IPS DF 6.9 (cell line): ENCODE data around the gene TSPAN5.

Experiments used
- DNase-seq: peaks from one replicate; pipeline ENCODE4 v3.0.0-alpha.2; 2013; ENCODE audit warnings: low read depth, low spot score
- H3K27ac ChIP-seq: one replicate; pipeline ENCODE4 v1.5.1; 2013; ENCODE audit warnings: low read length, control low read depth
- H3K27me3 ChIP-seq: 2 replicates; pipeline ENCODE4 v1.6.1; 2013; ENCODE audit warnings: mild to moderate bottlenecking, low read length; ENCODE audit not compliant: control insufficient read depth, insufficient read depth
- H3K36me3 ChIP-seq: 2 replicates; pipeline ENCODE4 v1.6.1; 2013; ENCODE audit warnings: low read length; ENCODE audit not compliant: control insufficient read depth, insufficient read depth
- H3K4me1 ChIP-seq: 2 replicates; pipeline ENCODE4 v1.6.1; 2013; ENCODE audit warnings: low read length; ENCODE audit not compliant: control insufficient read depth, insufficient read depth
- H3K4me3 ChIP-seq: 2 replicates; pipeline ENCODE4 v1.5.1; 2013; ENCODE audit warnings: mild to moderate bottlenecking, low read length
- H3K9me3 ChIP-seq: 2 replicates; pipeline ENCODE4 v1.6.1; 2013; ENCODE audit warnings: low read length, inconsistent platforms; ENCODE audit not compliant: control insufficient read depth, insufficient read depth
- WGBS: extraction: QIAGEN DNeasy Blood & Tissue Kit; methylation state at CpG from one replicate; pipeline ENCODE4 v1.1.7; 2013; ENCODE audit warnings: mixed read lengths, missing lambda C conversion rate; ENCODE audit not compliant: insufficient read length, insufficient coverage; 5-methylcytosine and 5-hydroxymethylcytosine counted together

Gene TSPAN5

DNA sequence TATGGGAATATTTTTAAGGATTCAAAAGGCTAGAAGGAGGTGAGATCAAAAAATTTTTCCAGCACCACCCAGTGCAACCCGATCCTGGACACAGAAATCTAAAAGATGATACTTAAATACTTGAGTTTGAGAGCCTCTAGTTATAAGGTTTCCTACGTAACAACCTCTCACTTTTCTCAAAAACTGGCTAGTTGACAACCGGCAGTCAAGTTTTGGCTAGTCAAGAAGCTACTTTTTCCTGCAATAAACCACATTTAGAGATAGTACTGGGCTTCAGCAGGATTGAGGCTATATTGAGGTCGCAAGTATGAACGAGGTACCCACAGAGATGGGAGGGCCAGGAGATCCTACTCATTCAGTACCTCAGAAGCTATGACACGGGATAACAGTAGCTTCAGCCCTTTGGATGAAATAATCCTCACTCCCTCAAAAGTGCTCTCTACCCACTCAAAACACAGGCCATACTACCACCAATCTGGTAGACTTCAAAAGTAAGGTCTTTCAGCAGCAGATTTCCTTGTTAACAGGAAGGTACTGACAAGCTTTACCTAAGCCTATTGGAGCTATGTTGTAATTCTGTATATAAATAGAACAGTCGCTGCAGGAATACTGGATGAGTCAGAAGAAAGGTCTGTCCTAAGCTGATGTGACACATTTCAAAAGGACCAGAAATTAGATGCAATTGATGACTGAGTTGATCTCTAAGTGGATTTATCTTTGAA, 1.5 kb upstream of the TSPAN5 start:
- Histone ChIP-seq H3K27ac (no peak overlapping the region), H3K36me3 (no peaks in the 10 kb centered on the region), H3K9me3 (no peaks in the 10 kb centered on the region), H3K4me1 (peaks cover 4% of the 10 kb centered on the region; the same call in 1 of the 2 replicates), H3K4me3 (no peak overlapping the region), H3K27me3 (0 out of 2 replicates have a peak, but pooled peaks cover 2% of the 10 kb centered on the region)
- no CpG with 5 or more reads among the region's 7 CpGs for WGBS
- DNase-seq: no peak

GRCh38 chr4:98659106-98659592, 738 bp upstream of the TSPAN5 start:
- Histone ChIP-seq H3K27ac (no peak overlapping the region), H3K36me3 (no peaks in the 10 kb centered on the region), H3K9me3 (no peaks in the 10 kb centered on the region), H3K27me3 (0 out of 2 replicates have a peak, but pooled peaks cover 2% of the 10 kb centered on the region), H3K4me1 (peaks cover 4% of the 10 kb centered on the region; the same call in 1 of the 2 replicates), H3K4me3 (peak overlapping the region; percentile 63)
- WGBS: no CpG with 5 or more reads among the region's 17 CpGs
- DNase-seq: no peak

GRCh38 chr4:98657531-98658286, 702 bp downstream of the TSPAN5 start:
- H3K9me3 ChIP-seq: no peaks in the 10 kb centered on the region
- 0 out of 2 replicates have a peak, but pooled peaks cover 2% of the 10 kb centered on the region for H3K27me3 ChIP-seq
- H3K4me1 ChIP-seq: no peaks in the 10 kb centered on the region; the same call in 1 of the 2 replicates
- H3K27ac ChIP-seq: no peak overlapping the region
- H3K36me3 ChIP-seq: no peaks in the 10 kb centered on the region
- peak overlapping the region; percentile 63; the same call in 1 of the 2 replicates for H3K4me3 ChIP-seq
- DNase-seq: no peak
- no CpG with 5 or more reads among the region's 46 CpGs for WGBS

GRCh38 chr4:98656886-98657285, 1.5 kb downstream of the TSPAN5 start:
- Histone ChIP-seq H3K36me3 (no peaks in the 10 kb centered on the region), H3K27me3 (0 out of 2 replicates have a peak, but pooled peaks cover 2% of the 10 kb centered on the region), H3K4me3 (no peak overlapping the region; the same call in 1 of the 2 replicates), H3K9me3 (no peaks in the 10 kb centered on the region), H3K4me1 (no peaks in the 10 kb centered on the region; the same call in 1 of the 2 replicates), H3K27ac (no peak overlapping the region)
- DNase-seq: no peak
- WGBS: no CpG with 5 or more reads among the region's 6 CpGs

- WGBS: no CpG with 5 or more reads among the region's 5 CpGs
- Histone ChIP-seq H3K4me3 (no peak overlapping the region), H3K4me1 (no peaks in the 10 kb centered on the region; the same call in 1 of the 2 replicates), H3K27me3 (0 out of 2 replicates have a peak, but pooled peaks cover 2% of the 10 kb centered on the region), H3K27ac (no peak overlapping the region), H3K36me3 (no peaks in the 10 kb centered on the region), H3K9me3 (no peaks in the 10 kb centered on the region)
- no peak for DNase-seq
These were observed 2.0 kb downstream of the TSPAN5 start for GRCh38 chr4:98656443-98656842.

- Histone ChIP-seq H3K9me3 (no peaks in the 10 kb centered on the region), H3K36me3 (no peaks in the 10 kb centered on the region), H3K27ac (no peak overlapping the region), H3K4me3 (no peak overlapping the region), H3K4me1 (no peaks in the 10 kb centered on the region), H3K27me3 (0 out of 2 replicates have a peak, but pooled peaks cover 2% of the 10 kb centered on the region)
- WGBS: no CpG with 5 or more reads among the region's 5 CpGs
- no peak for DNase-seq
These were observed 4.2 kb downstream of the TSPAN5 start for GRCh38 chr4:98653890-98654867.

GRCh38 chr4:98652996-98653395, 5.4 kb downstream of the TSPAN5 start:
- no peak overlapping the region for H3K27ac ChIP-seq
- H3K27me3 ChIP-seq: 0 out of 2 replicates have a peak, but pooled peaks cover 2% of the 10 kb centered on the region
- no peaks in the 10 kb centered on the region for H3K36me3 ChIP-seq
- DNase-seq: no peak
- H3K4me1 ChIP-seq: no peaks in the 10 kb centered on the region
- 100% methylated on average over 1 of the region's 3 CpGs for WGBS
- no peak overlapping the region for H3K4me3 ChIP-seq
- no peaks in the 10 kb centered on the region for H3K9me3 ChIP-seq

- Histone ChIP-seq H3K4me1 (no peaks in the 10 kb centered on the region), H3K27me3 (no peaks in the 10 kb centered on the region), H3K27ac (no peak overlapping the region), H3K4me3 (no peak overlapping the region), H3K9me3 (no peaks in the 10 kb centered on the region), H3K36me3 (no peaks in the 10 kb centered on the region)
- DNase-seq: no peak
- no CpG with 5 or more reads among the region's 5 CpGs for WGBS
These were observed 9.8 kb downstream of the TSPAN5 start for GRCh38 chr4:98648602-98649001.

- Histone ChIP-seq H3K36me3 (no peaks in the 10 kb centered on the region), H3K4me1 (0 out of 2 replicates have a peak, but pooled peaks cover 1% of the 10 kb centered on the region), H3K4me3 (no peak overlapping the region), H3K9me3 (no peaks in the 10 kb centered on the region), H3K27me3 (no peaks in the 10 kb centered on the region), H3K27ac (no peak overlapping the region)
- no peak for DNase-seq
- no CpG with 5 or more reads among the region's 3 CpGs for WGBS
These were observed 12.0 kb downstream of the TSPAN5 start for GRCh38 chr4:98646422-98646821.
